Cardiac fibroblast (primary cell): ENCODE data around the gene CEBPG.
A peak's percentile ranks its signal among the peaks of the same experiment; 100 is the strongest.

ENCODE experiments used
- DNase-seq, 2 donors: peaks; one replicate each; pipeline versions ENCODE4 v3.0.0 to v3.0.0-alpha.2; 2010; ENCODE audit warnings: low read depth in 2 of 2
- H3K4me3 ChIP-seq, 2 donors: replicated peaks in 1 of 2; 1 replicate in 1 of 2; 2 replicates in 1 of 2; pipeline ENCODE4 v1.5.1; 2011; ENCODE audit warnings: low read depth in 2 of 2, low read length in 2 of 2, mild to moderate bottlenecking in 2 of 2, moderate library complexity in 1 of 2
- CTCF ChIP-seq: IDR thresholded peaks from one replicate; pipeline ENCODE4 v1.5.1; 2011; ENCODE audit warnings: low read depth, mild to moderate bottlenecking, low read length, inconsistent platforms

Gene CEBPG

GRCh38 chr19:33396701-33397535, 23.4 kb downstream of the CEBPG start:
- no peak overlapping the region for H3K4me3 ChIP-seq
- no peak for TF ChIP-seq CTCF
- peak; percentile 48 to 63 for DNase-seq

- no peak overlapping the region for H3K4me3 ChIP-seq
- DNase-seq = no peak
- peak; percentile 28 for TF ChIP-seq CTCF
These were observed 24.2 kb downstream of the CEBPG start for GRCh38 chr19:33397536-33398360.

- TF ChIP-seq CTCF = no peak
- H3K4me3 ChIP-seq = no peak overlapping the region
- no peak for DNase-seq
These were observed 25.0 kb downstream of the CEBPG start for GRCh38 chr19:33398361-33399060.

GRCh38 chr19:33399081-33399744, 25.7 kb downstream of the CEBPG start:
- H3K4me3 ChIP-seq = no peak overlapping the region
- DNase-seq = no peak
- TF ChIP-seq CTCF = no peak

- H3K4me3 ChIP-seq = no peak overlapping the region
These were observed 26.5 kb downstream of the CEBPG start for GRCh38 chr19:33399745-33400681.

More at GRCh38 chr19:33399745-33400681, 26.5 kb downstream of the CEBPG start:
- TF ChIP-seq CTCF = no peak
- DNase-seq = no peak
